Endothelial cell of umbilical vein (primary cell): ENCODE data around the gene PNLDC1. TPM values are rescaled to one million over a fixed set of nuclear protein-coding genes. Genes with fewer than 3 reads are reported as not detected.

Experiments
- Bru-seq: library from RNA; stranded (reverse); fragments of 400-500 nt; gene quantifications from one replicate; lab custom pipeline; 2021; lab: Mats Ljungman, UMichigan
- BruChase-seq, 2 experiments: library from RNA; stranded (reverse); fragments of 400-500 nt; gene quantifications; one replicate each; lab custom pipeline; 2021; lab: Mats Ljungman, UMichigan
- BruUV-seq: library from RNA; stranded (reverse); fragments of 400-500 nt; replicated peaks from 2 replicates; lab custom pipeline; 2021; lab: Mats Ljungman, UMichigan
- CTCF ChIA-PET: fragments of 300-600, 350-600 bp; sonication (Branson Sonifier 250); formaldehyde crosslinking; loops from one replicate; lab custom pipeline; 2021; ENCODE audit warnings: antibody characterized with exemption, inconsistent platforms; lab: Charles Lee
- POLR2A ChIA-PET: fragments of 300-600, 350-600 bp; sonication (Branson Sonifier 250); formaldehyde crosslinking; loops from one replicate; lab custom pipeline; 2021; ENCODE audit warnings: antibody characterized with exemption, inconsistent platforms; lab: Charles Lee
- DNase-seq: peaks from one replicate; pipeline ENCODE4 v3.0.0-alpha.2; 2011; ENCODE audit warnings: low read depth, low spot score
- FAIRE-seq: peaks from 2 replicates; lab custom pipeline; 2011; peaks lifted over from hg19 to GRCh38; lab: Jason Lieb, UNC
- H2AFZ ChIP-seq: 2 replicates; pipeline ENCODE4 v1.6.0; 2012; ENCODE audit warnings: low read depth, low read length, control low read depth, inconsistent platforms
- H3K27ac ChIP-seq: 2 replicates; pipeline ENCODE4 v1.5.1; 2011; ENCODE audit warnings: low read depth, mild to moderate bottlenecking, control low read depth, low read length, moderate library complexity; ENCODE audit not compliant: insufficient read depth
- H3K27me3 ChIP-seq, 2 experiments: 2 replicates each; pipeline versions ENCODE4 v1.6.0 to v1.6.1; 2011; ENCODE audit warnings: low read length in 2 of 2, mixed read lengths in 1 of 2; ENCODE audit not compliant: control insufficient read depth in 2 of 2, insufficient read depth in 2 of 2
- H3K36me3 ChIP-seq, 2 experiments: 2 replicates in 1 of 2; 3 replicates in 1 of 2; pipeline ENCODE4 v1.5.1; 2011; ENCODE audit warnings: low read length in 2 of 2, mild to moderate bottlenecking in 1 of 2, moderate library complexity in 1 of 2; ENCODE audit not compliant: control insufficient read depth in 2 of 2, insufficient read depth in 2 of 2; ENCODE audit errors: extremely low read depth in 1 of 2
- H3K4me1 ChIP-seq: 3 replicates; pipeline ENCODE4 v1.5.1; 2011; ENCODE audit warnings: mild to moderate bottlenecking, low read length; ENCODE audit not compliant: control insufficient read depth, insufficient read depth; ENCODE audit errors: extremely low read depth
- H3K4me2 ChIP-seq: 2 replicates; pipeline ENCODE4 v1.6.1; 2011; ENCODE audit warnings: low read length, control low read depth, mixed read lengths; ENCODE audit not compliant: insufficient read depth
- H3K4me3 ChIP-seq, 3 experiments: fragments of 200-600 bp in 1 of 3; sonication (generic), shearing (Covaris generic) in 1 of 3; replicated peaks in 1 of 3; 2 replicates each; pipeline ENCODE4 v1.5.1; 2011 to 2016; ENCODE audit warnings: control low read depth in 3 of 3, low read length in 3 of 3, mild to moderate bottlenecking in 2 of 3, inconsistent platforms in 1 of 3, low read depth in 1 of 3, moderate library complexity in 1 of 3; ENCODE audit not compliant: insufficient read depth in 1 of 3
- H3K79me2 ChIP-seq: 2 replicates; pipeline ENCODE4 v1.6.0; 2012; ENCODE audit warnings: low read length, inconsistent platforms; ENCODE audit not compliant: control insufficient read depth, insufficient read depth
- H3K9ac ChIP-seq: replicated peaks from 2 replicates; pipeline ENCODE3; 2011; ENCODE audit warnings: low read length, control low read depth; ENCODE audit not compliant: insufficient read depth; ENCODE audit errors: extremely low read depth
- H3K9me1 ChIP-seq: replicated peaks from 3 replicates; pipeline ENCODE4 v1.6.0; 2011; ENCODE audit warnings: mild to moderate bottlenecking, low read length; ENCODE audit not compliant: control insufficient read depth, insufficient read depth; ENCODE audit errors: extremely low read depth
- H3K9me3 ChIP-seq: replicated peaks from 2 replicates; pipeline ENCODE4 v1.5.1; 2012; ENCODE audit warnings: low read length, inconsistent platforms; ENCODE audit not compliant: control insufficient read depth, insufficient read depth
- H4K20me1 ChIP-seq: replicated peaks from 2 replicates; pipeline ENCODE3; 2011; ENCODE audit warnings: mild to moderate bottlenecking, low read length; ENCODE audit not compliant: control insufficient read depth, insufficient read depth; ENCODE audit errors: extremely low read depth
- CTCF ChIP-seq, 2 donors: IDR thresholded peaks; 1 replicate in 1 of 2; 2 replicates in 1 of 2; pipeline ENCODE4 v1.5.1; 2011; ENCODE audit warnings: low read length in 2 of 2, mild to moderate bottlenecking in 2 of 2, moderate library complexity in 2 of 2, control low read depth in 1 of 2, inconsistent platforms in 1 of 2, low read depth in 1 of 2; ENCODE audit not compliant: insufficient read depth in 1 of 2; ENCODE audit errors: extremely low read depth in 1 of 2
- EZH2 ChIP-seq: IDR thresholded peaks from 2 replicates; pipeline ENCODE4 v1.6.1; 2012; ENCODE audit warnings: borderline replicate concordance, low read depth, mild to moderate bottlenecking, moderate library complexity, low read length, inconsistent platforms; ENCODE audit not compliant: severe bottlenecking
- FOS ChIP-seq: IDR thresholded peaks from 2 replicates; pipeline ENCODE4 v1.6.1; 2011; ENCODE audit warnings: mild to moderate bottlenecking, low read length, moderate library complexity, borderline replicate concordance; ENCODE audit not compliant: insufficient read depth
- GATA2 ChIP-seq: IDR thresholded peaks from 2 replicates; pipeline ENCODE4 v1.7.0; 2011; ENCODE audit warnings: low read depth, mild to moderate bottlenecking, moderate library complexity, mixed read lengths, low read length; ENCODE audit not compliant: insufficient read length, insufficient read depth
- JUN ChIP-seq: IDR thresholded peaks from 2 replicates; pipeline ENCODE4 v1.6.1; 2011; ENCODE audit warnings: borderline replicate concordance, low read depth; ENCODE audit not compliant: insufficient read length, insufficient read depth
- MAX ChIP-seq: IDR thresholded peaks from 2 replicates; pipeline ENCODE4 v1.6.1; 2011; ENCODE audit not compliant: insufficient read depth, insufficient read length
- MYC ChIP-seq: IDR thresholded peaks from one replicate; pipeline ENCODE4 v1.6.1; 2011; ENCODE audit warnings: mild to moderate bottlenecking, low read depth, low read length
- POLR2A ChIP-seq: IDR thresholded peaks from 2 replicates; pipeline ENCODE4 v1.6.1; 2012; ENCODE audit warnings: low read depth, mild to moderate bottlenecking, control low read depth, low read length
- POLR2AphosphoS5 ChIP-seq: IDR thresholded peaks from 2 replicates; pipeline ENCODE4 v1.6.1; 2012; ENCODE audit warnings: low read depth, mild to moderate bottlenecking, control low read depth, low read length, moderate library complexity; ENCODE audit not compliant: insufficient read depth
- dilution Hi-C: fragments of 300-500 bp; cut with MboI; formaldehyde crosslinking; loops from one replicate; pipeline ENCODE4 v1.15.0; 2019; ENCODE audit warnings: low sequenced_read_pairs; ENCODE audit not compliant: extremely low pct_ligation_motif_present
- intact Hi-C: fragments of 100-400 bp; cut with micrococcal nuclease; formaldehyde crosslinking; loops from one replicate; pipeline ENCODE4 v1.10.0; 2022
- long read RNA-seq: library from polyadenylated mRNA; stranded (forward); transcript quantifications from one replicate; pipeline ENCODE4 v2.0.0, GENCODE V29; 2021
- polyA minus RNA-seq, 3 experiments: library from RNA; depleted of rRNA, polyadenylated mRNA; stranded (reverse); fragments of >200 nt; gene quantifications; 1 replicate in 1 of 3; 2 replicates in 2 of 3; pipeline ENCODE4 v1.2.3, GENCODE V29; 2011
- polyA plus RNA-seq, 4 experiments: library from polyadenylated mRNA; depleted of rRNA in 3 of 4; stranded (reverse) in 3 of 4; unstranded in 1 of 4; fragments of >200 nt; gene quantifications; 2 replicates each; pipeline versions ENCODE4 v1.2.1 to v1.2.3, GENCODE V29; 2011 to 2012; ENCODE audit warnings: missing spikeins in 1 of 4
- total RNA-seq: library from RNA; stranded (reverse); gene quantifications from 2 replicates; pipeline ENCODE4 v1.2.3, GENCODE V29; 2021

Gene PNLDC1
- not detected in 2 replicates for total RNA-seq
- polyA plus RNA-seq = not detected in 2 replicates
- not detected in 2 replicates for polyA plus RNA-seq (2011; cell fraction: cytosol; rRNA removed)
- polyA plus RNA-seq (2011; cell fraction: nucleus; rRNA removed) = not detected in 2 replicates
- not detected in 2 replicates for polyA plus RNA-seq (2012)
- polyA minus RNA-seq = not detected in 2 replicates
- not detected for polyA minus RNA-seq (2011; cell fraction: cytosol; rRNA and poly(A)+ RNA removed)
- not detected in 2 replicates for polyA minus RNA-seq (2011; cell fraction: nucleus; rRNA and poly(A)+ RNA removed)
- percentile 21 among the genes with signal in this experiment for Bru-seq, nascent RNA
- percentile 34 among the genes with signal in this experiment for BruChase-seq, experiment 1, labeled RNA remaining after a 6-hour chase
- BruChase-seq, experiment 2, labeled RNA remaining after a 2-hour chase = percentile 22 among the genes with signal in this experiment
- long read RNA-seq = 0 reads

GRCh38 chr6:159800141-159800865 lies at the start of gene PNLDC1:
TSS of gene PNLDC1 (plus strand) at chr6:159800276. CDS start at chr6:159800308, 32 bp downstream.
- peaks cover 2% of the 10 kb centered on the region for H4K20me1 ChIP-seq
- no peaks in the 10 kb centered on the region for H3K9me1 ChIP-seq
- TF ChIP-seq CTCF (IDR thresholded peaks at IDR 0.05; ENCODE audit: extremely low read depth in 1 of 2, insufficient read depth in 1 of 2, low read depth in 1 of 2, low read length in 2 of 2) = no peak
- no peak for TF ChIP-seq POLR2A
- TF ChIP-seq MYC = no peak
- no peak for TF ChIP-seq POLR2AphosphoS5
- no peak for TF ChIP-seq EZH2
- TF ChIP-seq FOS = no peak
- TF ChIP-seq JUN = no peak
- TF ChIP-seq MAX = no peak
- no peak for TF ChIP-seq GATA2
- BruUV-seq = no TSS peak
- intact Hi-C loops = no loop called here
- H2AFZ ChIP-seq = no peak within 1 kb of the TSS
- H3K4me2 ChIP-seq = no peak within 1 kb of the TSS
- FAIRE-seq (no peak), DNase-seq (no peak)
- H3K9ac ChIP-seq = no peak within 1 kb of the TSS
- H3K27me3 ChIP-seq = no peaks in the 10 kb centered on the region
- H3K4me1 ChIP-seq = no peaks in the 10 kb centered on the region
- H3K9me3 ChIP-seq = no peaks in the 10 kb centered on the region
- H3K4me3 ChIP-seq = no peak within 1 kb of the TSS
- dilution Hi-C loops = no loop called here
- POLR2A ChIA-PET = no interaction called here
- CTCF ChIA-PET = interaction anchor here (1.2 kb wide), 1 partner anchor 145 kb away, joined by 4 read pairs; no protein-coding TSS in a partner anchor
- peaks cover 4% of the 10 kb centered on the region for H3K79me2 ChIP-seq
- H3K36me3 ChIP-seq = peaks cover 5 to 10% of the 10 kb centered on the region in 2 experiments
- H3K27ac ChIP-seq = no peak within 1 kb of the TSS
